Measurements from ENCODE around the gene PRKAR1A.

DNA sequence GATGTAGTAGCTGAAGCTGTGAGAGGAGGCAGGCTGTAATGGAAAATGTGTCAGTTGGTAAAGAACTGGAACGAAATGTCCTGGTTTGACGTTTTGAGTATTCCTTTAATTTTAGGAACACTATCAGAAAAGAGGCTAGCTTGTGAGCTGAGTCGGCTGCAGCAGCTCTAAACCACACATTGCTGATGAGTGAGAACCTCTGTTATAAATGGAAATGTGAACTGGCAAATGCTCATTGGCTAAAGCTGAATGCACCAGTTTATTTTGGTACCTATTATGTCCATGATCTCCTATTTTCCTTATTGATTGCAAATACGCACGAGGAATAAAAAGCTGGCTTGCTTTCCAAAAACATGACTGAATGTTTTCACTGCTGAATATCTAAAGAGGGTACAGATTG is 43.9 kb upstream of the PRKAR1A start:
- TF ChIP-seq POLR2AphosphoS5 (IDR thresholded peaks at IDR 0.05; ENCODE audit: borderline replicate concordance, low read depth, low read length) (no peak), FOXP2 (optimal IDR thresholded peaks at IDR 0.05; ENCODE audit: control extremely low read depth, extremely low read length, insufficient read depth) (no peak)

Data from SK-N-MC (cell line).